Ovary (tissue), 9 donors: ENCODE results near the gene UBXN1. TPM values are rescaled to one million over a fixed set of nuclear protein-coding genes. Genes with fewer than 3 reads are reported as not detected.
"Not testable (repeated sequence)": the region's sequence is repeated elsewhere in the genome, so short reads cannot be mapped to it uniquely, and the experiment has no call there.

Experiments used
- DNase-seq, 5 donors: peaks; one replicate each; pipeline ENCODE4 v3.0.0-alpha.2; 2019 to 2020
- H3K27ac ChIP-seq, 2 donors: fragments of 200-600 bp; one replicate each; pipeline versions ENCODE4 v1.5.1 to v1.8.0; 2019 to 2022
- H3K27me3 ChIP-seq: fragments of 200-600 bp; one replicate; pipeline ENCODE4 v1.8.0; 2022
- H3K36me3 ChIP-seq: fragments of 200-600 bp; sonication (generic); one replicate; pipeline ENCODE4 v1.5.1; 2019
- H3K4me1 ChIP-seq: one replicate; pipeline ENCODE4 v1.8.1; 2013; ENCODE audit warnings: mild to moderate bottlenecking, moderate library complexity; ENCODE audit not compliant: insufficient read depth
- H3K4me3 ChIP-seq: fragments of 200-600 bp; sonication (generic); one replicate; pipeline ENCODE4 v1.5.1; 2017
- H3K9me3 ChIP-seq, 2 donors: fragments of 200-600 bp in 1 of 2; sonication (generic) in 1 of 2; one replicate each; pipeline versions ENCODE4 v1.5.1 to v1.8.1; 2013 to 2019; ENCODE audit warnings: mild to moderate bottlenecking in 1 of 2, moderate library complexity in 1 of 2
- EP300 ChIP-seq: sonication (generic); formaldehyde crosslinking; IDR thresholded peaks from one replicate; pipeline ENCODE4 v1.6.1; 2017; ENCODE audit warnings: antibody characterized with exemption
- POLR2A ChIP-seq: fragments of 450-650 bp; IDR thresholded peaks from one replicate; pipeline ENCODE4 v1.6.1; 2017; ENCODE audit warnings: antibody characterized with exemption, mild to moderate bottlenecking, moderate library complexity
- WGBS, 3 donors: extraction: QIAGEN DNeasy Blood & Tissue Kit in 1 of 3; methylation state at CpG; one replicate each; pipeline versions ENCODE4 v1.1.5 to v1.1.7; 2013 to 2017; 5-methylcytosine and 5-hydroxymethylcytosine counted together
- intact Hi-C, 4 donors: fragments of 100-400 bp; cut with DNase I; formaldehyde crosslinking; loops; one replicate each; pipeline versions ENCODE4 v1.11.0 to v1.15.1; 2022 to 2023
- polyA plus RNA-seq, 2 donors: library from polyadenylated mRNA; stranded (reverse); fragments of 200-250 nt in 1 of 2; fragments of 350-450 nt in 1 of 2; fragmentation: Illumina TruSeq in 1 of 2; extraction: RNeasy Lipid Tissue Mini Kit (QIAGEN cat#74804) in 1 of 2; gene quantifications; one replicate each; pipeline ENCODE4 v1.2.3, GENCODE V29; 2013 to 2014
- total RNA-seq, 7 donors: library from RNA; depleted of rRNA in 2 of 7; stranded (reverse); fragments of >200 nt in 2 of 7; fragmentation: NEBNext Ultra II Directional in 3 of 7; extraction: Animal tissue kit (Norgen Biotek cat#: 25700) in 3 of 7; gene quantifications; one replicate each; pipeline versions ENCODE4 v1.1.0 to v1.2.4, GENCODE V29; 2016 to 2023
- TF ChIP-seq, protein P1 (sequence below), 3 donors: fragments of 450-650 bp in 2 of 3; fragments of 200-600 bp in 1 of 3; IDR thresholded peaks; one replicate each; pipeline versions ENCODE4 v1.5.1 to v1.8.0; 2016 to 2022; ENCODE audit warnings: antibody characterized with exemption in 3 of 3, mild to moderate bottlenecking in 1 of 3
- donor health status: DM: no; HTN: no; CAD: no; lungs with moderate emphysema.
- donor health status: DM: no; HTN: no; CAD: no.
- donor health status: Bipolar disorder and iron deficiency.
- donor health status: DM: yes; HTN: yes; CAD: no.
- donor health status: DM: no; HTN: no; CAD: no.
- donor health status: DM: yes; HTN: yes; CAD: no.

The UBXN1 gene
- total and polyA plus RNA-seq, 9 donors = 97.6 to 284 (median 170) TPM

DNA sequence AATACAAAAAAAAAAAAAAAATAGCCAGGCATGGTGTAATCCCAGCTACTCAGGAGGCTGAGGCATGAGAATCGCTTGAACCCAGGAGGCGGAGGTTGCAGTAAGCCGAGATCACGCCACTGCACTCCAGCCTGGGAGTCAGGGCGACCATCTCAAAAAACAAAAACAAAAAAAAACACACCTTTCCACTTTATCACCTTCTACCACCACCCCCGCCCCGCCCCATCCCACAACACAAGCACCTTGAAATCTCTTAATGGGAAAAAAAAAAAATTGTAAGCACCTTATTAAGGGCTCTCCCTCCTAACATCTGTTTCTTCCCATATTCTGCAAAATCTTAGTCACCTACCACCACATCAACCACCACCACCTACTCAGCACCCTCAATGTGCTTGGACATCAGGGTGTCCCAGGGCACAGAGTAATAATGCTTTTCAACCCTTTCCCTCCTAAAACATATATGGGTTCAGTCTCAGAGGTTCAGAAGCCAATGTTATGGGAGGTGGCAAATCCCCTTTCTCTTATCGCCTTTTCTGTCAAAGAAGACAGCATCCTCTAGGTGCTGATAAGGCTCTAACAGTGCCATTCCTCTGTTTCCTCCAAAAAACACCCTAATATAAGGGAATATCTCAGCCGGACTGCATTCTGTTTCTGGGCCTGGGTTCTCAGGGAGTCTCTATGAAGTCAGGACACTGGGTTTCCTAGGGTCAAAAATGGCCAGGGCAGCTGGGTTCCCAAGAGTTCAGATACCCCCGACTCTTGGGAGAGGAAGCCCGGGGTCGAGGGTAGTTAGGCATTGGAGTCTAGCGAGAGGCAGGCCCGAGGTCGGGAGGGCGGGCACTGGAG, 26.5 kb downstream of the UBXN1 start:
- Histone ChIP-seq H3K4me1 (peaks cover 3% of the 10 kb centered on the region), H3K9me3 (no peaks in the 10 kb centered on the region), H3K36me3 (peaks cover 2% of the 10 kb centered on the region), H3K27me3 (no peaks in the 10 kb centered on the region), H3K27ac (peak overlapping the region; percentile 81 to 83), H3K4me3 (peak overlapping the region; percentile 84)
- no peak for DNase-seq
- WGBS, 3 donors = 35 to 37% (median 37%) methylated on average over 16 of the region's 16 CpGs
- TF ChIP-seq, protein P1, sequence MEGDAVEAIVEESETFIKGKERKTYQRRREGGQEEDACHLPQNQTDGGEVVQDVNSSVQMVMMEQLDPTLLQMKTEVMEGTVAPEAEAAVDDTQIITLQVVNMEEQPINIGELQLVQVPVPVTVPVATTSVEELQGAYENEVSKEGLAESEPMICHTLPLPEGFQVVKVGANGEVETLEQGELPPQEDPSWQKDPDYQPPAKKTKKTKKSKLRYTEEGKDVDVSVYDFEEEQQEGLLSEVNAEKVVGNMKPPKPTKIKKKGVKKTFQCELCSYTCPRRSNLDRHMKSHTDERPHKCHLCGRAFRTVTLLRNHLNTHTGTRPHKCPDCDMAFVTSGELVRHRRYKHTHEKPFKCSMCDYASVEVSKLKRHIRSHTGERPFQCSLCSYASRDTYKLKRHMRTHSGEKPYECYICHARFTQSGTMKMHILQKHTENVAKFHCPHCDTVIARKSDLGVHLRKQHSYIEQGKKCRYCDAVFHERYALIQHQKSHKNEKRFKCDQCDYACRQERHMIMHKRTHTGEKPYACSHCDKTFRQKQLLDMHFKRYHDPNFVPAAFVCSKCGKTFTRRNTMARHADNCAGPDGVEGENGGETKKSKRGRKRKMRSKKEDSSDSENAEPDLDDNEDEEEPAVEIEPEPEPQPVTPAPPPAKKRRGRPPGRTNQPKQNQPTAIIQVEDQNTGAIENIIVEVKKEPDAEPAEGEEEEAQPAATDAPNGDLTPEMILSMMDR (IDR thresholded peaks at IDR 0.05) = no peak
- no peak for TF ChIP-seq POLR2A
- TF ChIP-seq EP300 = no peak
- intact Hi-C loops = no loop called here

DNA sequence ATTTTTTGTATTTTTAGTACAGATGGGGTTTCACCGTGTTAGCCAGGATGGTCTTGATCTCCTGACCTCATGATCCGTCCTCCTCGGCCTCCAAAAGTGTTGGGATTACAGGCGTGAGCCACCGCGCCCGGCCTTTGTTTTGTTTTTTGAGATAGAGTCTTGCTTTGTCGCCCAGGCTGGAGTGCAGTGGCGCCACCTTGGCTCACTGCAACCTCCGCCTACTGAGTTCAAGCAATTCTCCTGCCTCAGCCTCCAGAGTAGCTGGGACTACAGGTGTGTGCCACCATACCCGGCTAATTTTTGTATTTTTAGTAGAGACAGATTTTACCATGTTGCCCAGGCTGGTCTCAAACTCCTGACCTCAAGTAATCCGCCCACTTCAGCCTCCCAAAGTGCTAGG, 28.6 kb downstream of the UBXN1 start:
- not testable (repeated sequence) for H3K9me3 ChIP-seq

DNA sequence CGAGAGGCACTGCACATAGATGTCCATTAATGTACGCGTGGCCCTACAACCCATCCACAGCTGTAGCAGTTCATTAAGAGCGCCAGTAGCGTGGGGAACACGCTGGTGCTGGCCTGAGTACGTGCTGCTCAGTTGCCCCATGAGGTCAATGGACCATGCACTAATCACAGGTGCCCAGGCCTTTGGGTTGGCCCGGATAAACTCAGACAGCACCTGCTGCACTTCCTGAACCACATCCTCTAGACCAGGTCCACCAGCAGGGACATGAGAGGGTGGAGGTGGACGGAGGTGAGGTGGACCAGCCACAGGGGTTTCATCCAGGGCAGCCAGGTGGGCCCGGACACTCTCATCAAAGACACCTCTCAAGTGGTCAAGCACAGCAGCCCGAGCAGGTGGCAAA, 29.4 kb downstream of the UBXN1 start:
- 82 to 87% (median 87%) methylated on average over 11 of the region's 11 CpGs for WGBS, 3 donors
- TF ChIP-seq, protein P1 (IDR thresholded peaks at IDR 0.05) = no peak
- TF ChIP-seq EP300 = no peak
- no peak for TF ChIP-seq POLR2A
- intact Hi-C loops = no loop called here
- no peaks in the 10 kb centered on the region for H3K9me3 ChIP-seq
- H3K4me1 ChIP-seq = peaks cover 8% of the 10 kb centered on the region
- no peak overlapping the region for H3K27ac ChIP-seq
- H3K36me3 ChIP-seq = peaks cover 2% of the 10 kb centered on the region
- H3K4me3 ChIP-seq = no peak overlapping the region
- DNase-seq = no peak
- H3K27me3 ChIP-seq = no peaks in the 10 kb centered on the region

More for the DNA sequence above, 28.6 kb downstream of the UBXN1 start:
- H3K27me3 ChIP-seq, intact Hi-C loops, H3K4me3 ChIP-seq, H3K27ac ChIP-seq, H3K4me1 ChIP-seq, DNase-seq, H3K36me3 ChIP-seq: not testable (repeated sequence)
- WGBS, 3 donors = 90 to 96% (median 92%) methylated on average over 12 of the region's 12 CpGs

DNA sequence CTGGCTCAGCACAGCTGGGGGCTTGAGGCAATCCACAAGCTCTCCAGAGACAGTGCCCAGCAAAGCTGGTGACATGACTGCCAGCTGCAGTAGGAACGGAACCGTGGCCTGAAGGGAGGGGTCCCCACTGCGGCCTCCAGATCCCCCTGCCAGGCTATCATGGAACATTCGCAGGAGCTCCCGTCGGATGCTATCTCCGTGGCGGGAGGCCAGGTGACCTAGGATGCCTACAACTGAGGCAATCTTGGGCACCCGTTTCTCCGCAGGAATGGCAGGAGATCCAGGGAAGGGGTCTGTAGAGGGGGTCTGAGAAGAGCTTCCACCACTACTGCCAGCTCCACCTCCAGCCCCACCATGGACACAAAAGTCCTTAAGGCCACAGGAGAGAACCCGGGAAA, 29.9 kb downstream of the UBXN1 start:
- intact Hi-C loops = no loop called here
- TF ChIP-seq, protein P1 (IDR thresholded peaks at IDR 0.05) = no peak
- Histone ChIP-seq H3K4me3 (no peak overlapping the region), H3K36me3 (peaks cover 2% of the 10 kb centered on the region), H3K27ac (no peak overlapping the region), H3K9me3 (no peaks in the 10 kb centered on the region), H3K4me1 (peaks cover 6% of the 10 kb centered on the region), H3K27me3 (no peaks in the 10 kb centered on the region)
- WGBS, 3 donors = 78 to 89% (median 80%) methylated on average over 11 of the region's 11 CpGs
- DNase-seq = no peak
